Bone marrow (tissue), 2 donors: ENCODE measurements around the gene ZNF490.
A peak's percentile ranks its signal among the peaks of the same experiment; 100 is the strongest.
"Not testable (repeated sequence)": the region's sequence is repeated elsewhere in the genome, so short reads cannot be mapped to it uniquely, and the experiment has no call there.

Experiments
- DNase-seq, 2 donors: peaks; one replicate each; lab custom pipeline; 2025; lab: John Stamatoyannopoulos, UW

Gene ZNF490

GRCh38 chr19:12610540-12611360, at the start of gene ZNF490, which contains the start of gene ZNF791:
Gene ZNF490, minus strand, starts transcription at chr19:12610813. Its CDS starts 133 bp downstream, at chr19:12610680.
Gene ZNF791, plus strand, starts transcription at chr19:12610920. Its CDS starts 160 bp downstream, at chr19:12611080.
- peak; percentile 85 to 97 for DNase-seq

DNA sequence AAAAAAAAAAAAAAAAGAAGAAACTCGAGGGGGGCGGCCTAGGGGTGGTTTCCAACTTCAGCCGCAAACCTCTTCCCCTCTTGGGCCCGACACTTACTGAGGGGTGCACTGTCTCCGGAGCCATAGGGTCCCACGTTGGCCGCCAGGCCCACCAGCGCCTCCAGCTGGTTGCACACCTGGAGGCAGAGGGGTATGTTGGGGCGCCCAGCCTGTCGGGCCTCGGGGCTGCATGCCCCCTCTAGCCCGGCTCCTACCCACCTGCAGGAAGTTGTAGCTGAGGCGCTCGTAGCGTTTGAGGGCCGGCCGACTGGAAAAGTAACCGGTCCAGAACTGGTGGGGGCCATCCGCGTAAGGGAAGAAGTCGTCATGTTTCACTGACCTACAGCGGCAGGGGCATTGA, 47.4 kb upstream of the ZNF490 start:
- no peak for DNase-seq

- no peak for DNase-seq
Measured at GRCh38 chr19:12656899-12657571, 46.4 kb upstream of the ZNF490 start.

GRCh38 chr19:12655546-12655945, 44.9 kb upstream of the ZNF490 start:
- no peak for DNase-seq

GRCh38 chr19:12652219-12652618, 41.6 kb upstream of the ZNF490 start:
- DNase-seq: no peak

DNA sequence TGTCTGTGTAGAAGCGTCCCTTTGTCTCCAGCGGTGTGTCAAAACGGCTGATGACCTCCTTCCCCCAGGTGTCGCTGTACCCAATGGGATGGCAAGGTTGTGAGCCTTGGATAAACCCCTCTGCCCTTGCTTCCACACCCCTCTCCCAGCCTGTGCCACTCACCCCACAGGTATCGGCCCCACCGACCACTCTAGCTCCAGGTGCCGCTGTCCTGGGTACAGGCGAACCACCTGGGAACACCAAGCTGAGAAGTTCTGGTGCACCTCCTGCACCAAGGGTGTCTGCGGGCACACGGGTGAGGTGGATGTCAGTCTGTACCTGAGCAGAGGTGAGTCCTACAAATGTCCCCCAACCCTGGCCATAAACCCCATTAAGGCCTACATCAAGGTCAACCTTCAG, 39.3 kb upstream of the ZNF490 start:
- no peak for DNase-seq

DNA sequence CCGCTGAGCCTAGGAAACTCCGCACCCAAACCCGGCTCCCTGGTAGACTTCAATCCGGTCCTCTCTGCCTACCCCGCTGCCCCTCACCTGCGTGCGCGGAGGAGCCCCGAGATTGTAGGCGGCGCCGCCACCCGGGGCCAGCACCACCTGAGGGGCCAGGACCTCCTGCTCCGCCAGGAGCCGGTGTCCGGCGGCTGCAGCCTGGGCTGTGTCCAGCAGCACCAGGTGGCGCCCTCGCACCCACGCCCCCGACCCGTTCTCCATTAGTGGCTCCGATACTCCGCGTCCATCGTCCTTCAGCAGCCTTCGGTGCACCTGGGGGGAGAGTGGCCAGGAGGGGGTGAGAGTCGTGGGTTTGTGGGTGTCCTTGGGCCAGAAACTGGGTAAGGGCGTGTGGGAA, 37.5 kb upstream of the ZNF490 start:
- DNase-seq: no peak

- DNase-seq: no peak
Measured at GRCh38 chr19:12647490-12648071, 37.0 kb upstream of the ZNF490 start.

- no peak for DNase-seq
Measured at GRCh38 chr19:12647047-12647446, 36.4 kb upstream of the ZNF490 start.

DNA sequence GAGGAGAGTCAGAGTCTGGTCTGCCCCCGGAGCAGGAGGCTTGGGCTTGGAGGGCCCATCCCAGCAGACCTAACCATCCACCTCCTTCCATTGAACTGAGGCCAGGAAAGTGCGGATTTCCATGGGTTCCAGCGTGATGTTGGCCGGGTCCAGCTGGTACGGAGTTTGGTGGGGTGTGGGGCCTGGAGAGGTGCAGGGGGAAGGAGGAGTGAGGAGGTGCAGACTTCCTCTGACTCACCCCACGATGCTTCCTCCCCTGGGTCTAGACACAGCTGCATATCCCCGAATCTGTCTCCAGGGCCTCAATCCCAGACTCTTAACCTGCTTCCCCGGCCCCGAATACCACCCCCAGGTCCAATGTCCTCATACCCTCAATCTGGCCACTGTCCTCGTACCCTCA, 35.9 kb upstream of the ZNF490 start:
- DNase-seq: no peak

GRCh38 chr19:12643716-12644115, 33.1 kb upstream of the ZNF490 start:
- not testable (repeated sequence) for DNase-seq

DNA sequence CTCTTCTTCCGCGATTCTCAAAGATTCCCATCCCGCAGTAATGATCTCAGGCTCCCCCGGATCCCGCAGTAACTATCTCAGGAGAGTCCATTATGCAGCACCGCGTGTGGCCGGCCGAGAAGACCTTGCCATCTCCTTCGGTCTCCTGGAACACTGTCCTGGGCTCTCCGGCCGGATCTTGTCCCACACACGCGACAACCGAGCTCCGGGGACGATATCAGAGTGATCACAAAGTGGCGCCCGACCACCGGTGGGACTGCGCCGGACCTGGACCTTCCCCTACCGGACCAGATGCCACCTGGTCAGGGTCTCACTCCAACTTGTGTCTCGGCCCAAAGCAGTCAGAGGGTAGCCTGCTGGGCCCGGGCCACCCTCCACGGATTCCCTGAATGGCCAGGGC, 31.9 kb upstream of the ZNF490 start:
- DNase-seq: no peak

DNA sequence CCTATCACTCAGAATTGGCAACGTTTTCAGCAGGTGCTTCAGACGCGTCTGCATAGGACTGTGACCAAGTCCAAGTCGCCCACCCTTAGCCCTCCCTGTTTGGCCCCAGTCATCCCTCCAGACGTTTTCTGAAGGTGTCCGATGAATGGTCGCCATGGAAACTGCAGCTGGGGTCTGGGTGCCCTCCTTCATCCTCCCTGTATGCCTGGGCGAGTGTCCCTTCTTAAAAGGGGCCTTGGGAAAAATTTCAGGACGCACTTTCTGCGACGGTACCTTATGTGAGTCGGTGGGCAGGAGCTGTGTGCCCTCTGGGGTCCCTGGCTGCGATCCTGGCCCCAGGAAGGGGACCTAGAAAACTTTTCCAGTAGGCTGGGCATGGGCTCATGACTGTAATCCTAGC, 30.8 kb upstream of the ZNF490 start:
- DNase-seq: no peak

- DNase-seq: peak; percentile 61 to 92
Measured at GRCh38 chr19:12639901-12640613, 29.4 kb upstream of the ZNF490 start.

DNA sequence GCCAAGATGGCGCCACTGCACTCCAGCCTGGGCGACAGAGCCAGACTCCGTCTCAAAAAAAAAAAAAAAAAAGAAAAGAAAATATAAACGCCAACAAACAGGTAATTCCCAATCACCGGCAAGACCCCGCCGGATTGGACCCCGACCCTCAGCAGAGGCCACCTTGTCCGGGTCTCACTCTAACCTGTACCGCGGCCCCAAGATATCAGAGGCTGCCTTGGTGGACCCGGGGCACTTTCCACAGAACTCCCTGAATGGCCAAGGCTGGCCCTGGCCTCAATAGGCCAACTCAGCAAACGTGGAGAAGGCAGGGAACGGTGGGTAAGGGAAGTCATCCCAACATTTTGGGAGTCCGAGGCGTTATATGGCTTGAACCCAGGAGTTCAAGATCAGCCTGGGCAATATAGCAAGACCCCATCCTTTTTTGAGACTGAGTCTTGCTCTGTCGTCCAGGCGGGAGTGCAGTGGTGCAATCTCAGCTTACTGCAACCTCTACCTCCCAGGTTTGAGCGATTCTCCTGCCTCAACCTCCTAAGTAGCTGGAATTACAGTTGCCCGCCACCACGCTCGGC, 28.1 kb upstream of the ZNF490 start:
- no peak for DNase-seq

DNA sequence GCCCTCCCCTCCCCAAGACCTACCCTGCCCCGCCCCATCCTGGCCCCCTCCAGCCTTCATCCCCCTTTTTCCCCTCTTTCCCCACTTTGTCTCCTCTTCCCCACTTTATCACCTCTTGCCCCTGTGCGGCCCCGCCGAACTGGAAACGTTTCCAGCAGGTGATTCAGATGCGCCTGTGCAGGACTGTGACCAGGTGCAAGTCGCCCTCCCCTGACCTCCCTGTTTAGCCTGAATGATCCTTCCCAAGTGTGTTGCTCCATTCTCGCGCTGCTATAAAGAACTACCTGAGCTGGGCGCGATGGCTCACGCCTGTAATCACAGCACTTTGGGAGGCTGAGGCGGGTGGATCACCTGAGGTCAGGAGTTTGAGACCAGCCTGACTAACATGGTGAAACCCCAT, 26.0 kb upstream of the ZNF490 start:
- DNase-seq: no peak

DNA sequence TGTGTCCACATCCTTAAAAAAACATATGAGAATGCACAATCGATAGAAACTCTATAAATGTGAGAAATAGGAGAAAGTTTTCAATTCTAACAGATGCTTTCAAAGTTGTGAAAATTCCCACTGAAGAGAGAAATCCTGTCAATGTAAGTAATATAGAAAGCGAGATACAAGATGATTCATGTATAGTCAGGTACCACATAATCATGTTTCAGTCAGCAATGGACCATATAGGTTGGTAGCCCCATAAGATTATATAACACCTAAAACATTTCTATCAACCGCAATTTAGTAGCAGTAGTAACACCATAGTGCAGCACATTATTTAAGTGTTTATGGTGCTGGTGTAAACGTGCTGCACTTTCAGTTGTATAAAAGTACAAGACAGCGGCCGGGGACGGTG, 18.6 kb upstream of the ZNF490 start:
- no peak for DNase-seq

- DNase-seq: no peak
Measured at GRCh38 chr19:12628040-12629022, 17.7 kb upstream of the ZNF490 start.

GRCh38 chr19:12626958-12627357, 16.3 kb upstream of the ZNF490 start:
- DNase-seq: no peak

DNA sequence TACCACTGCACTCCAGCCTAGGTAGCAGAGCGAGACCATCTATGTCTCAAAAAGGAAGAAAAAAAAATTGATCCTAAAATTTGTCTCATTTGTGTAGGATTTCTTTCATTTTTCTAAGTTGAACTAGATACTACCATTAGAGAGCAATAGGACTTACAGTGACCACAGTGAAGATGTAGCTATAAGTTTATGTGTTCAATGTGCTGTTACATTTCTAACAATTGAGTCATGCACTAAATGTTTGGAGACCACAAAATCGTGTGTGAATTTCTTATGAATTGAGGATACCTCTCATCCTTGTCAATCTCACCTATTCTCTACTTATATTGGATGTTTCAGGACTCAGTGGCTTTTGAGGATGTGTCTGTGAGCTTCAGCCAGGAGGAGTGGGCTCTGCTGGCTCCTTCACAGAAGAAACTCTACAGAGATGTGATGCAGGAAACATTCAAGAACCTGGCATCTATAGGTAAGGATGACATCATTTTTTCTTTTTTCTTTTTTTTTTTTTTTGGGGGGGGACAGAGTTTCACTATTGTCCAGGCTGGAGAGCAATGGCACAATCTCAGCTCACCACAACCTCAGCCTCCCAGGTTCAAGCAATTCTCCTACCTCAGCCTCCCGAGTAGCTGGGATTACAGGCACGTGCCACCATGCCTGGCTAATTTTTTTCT, 12.9 kb upstream of the ZNF490 start:
- DNase-seq: no peak
